HG03108 (cell line): ENCODE results near the gene USP25.

ENCODE experiments used
- ATAC-seq: cut with Tn5 transposase; IDR thresholded peaks from one replicate; pipeline ENCODE4 v1.9.1; 2021; ENCODE audit warnings: moderate library complexity; ENCODE audit not compliant: unreplicated experiment

Gene USP25

DNA sequence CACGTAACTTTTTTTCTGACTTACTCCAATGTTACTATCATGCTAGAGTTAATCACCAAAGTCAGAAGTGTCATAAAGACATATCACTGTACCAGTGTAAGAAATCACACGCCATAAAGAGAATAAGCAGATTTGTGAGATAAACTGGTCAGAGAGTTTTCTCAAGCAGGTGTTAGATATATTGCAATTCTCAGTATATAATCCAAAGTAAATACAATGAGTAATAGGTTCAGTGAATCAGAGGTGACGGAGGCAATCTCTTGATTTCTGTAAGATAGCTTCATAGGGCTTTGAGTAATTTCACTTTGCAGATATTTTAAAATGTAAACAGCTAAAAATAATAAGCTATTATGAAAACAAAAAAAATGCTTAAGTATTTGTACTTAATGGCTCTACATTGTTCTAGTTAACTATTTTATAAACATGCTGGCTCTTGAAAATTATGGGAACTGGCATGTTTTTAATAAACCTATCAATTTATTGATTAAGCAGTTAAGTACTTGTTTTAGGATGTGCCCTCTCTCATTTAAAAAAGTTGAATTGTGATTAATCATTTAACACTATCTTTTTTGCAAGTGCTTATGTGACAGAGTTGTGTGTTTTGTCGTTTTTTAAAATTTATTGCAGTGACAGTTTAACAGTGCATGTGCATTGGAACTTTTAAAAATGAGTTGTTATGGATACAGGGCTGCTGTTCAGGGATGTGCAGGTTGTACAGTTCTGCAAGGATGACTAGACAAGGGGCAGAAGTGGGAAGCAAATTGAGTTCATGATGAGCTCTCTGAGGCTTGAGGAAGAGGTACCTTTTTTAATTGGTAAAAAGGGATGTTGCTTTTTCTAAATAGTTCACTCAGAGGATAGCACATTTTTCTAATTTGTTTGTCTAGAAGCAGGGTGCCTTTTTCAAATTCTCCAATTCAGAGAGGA, 119.1 kb downstream of the USP25 start:
- no peak for ATAC-seq

- no peak for ATAC-seq
Observed at GRCh38 chr21:15849927-15850326, 120.1 kb downstream of the USP25 start.

DNA sequence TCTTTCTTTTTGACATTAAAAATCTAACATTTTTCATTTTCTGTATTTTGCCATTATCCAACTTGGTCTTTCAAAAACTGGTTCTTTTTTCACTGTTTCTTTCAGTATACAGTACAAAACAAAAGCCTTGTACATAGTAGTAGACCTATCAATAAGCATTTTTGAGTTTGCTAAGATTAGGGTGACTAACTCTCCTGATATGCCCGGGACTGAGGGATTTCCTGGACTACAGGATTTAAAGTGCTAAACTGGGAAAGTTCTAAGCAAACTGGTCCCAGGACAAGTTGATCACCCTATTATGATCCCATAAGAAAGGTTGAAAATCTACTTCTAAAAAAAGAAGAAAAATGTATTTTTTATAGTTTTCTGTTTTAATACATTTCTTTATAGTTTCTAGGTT, 120.9 kb downstream of the USP25 start:
- ATAC-seq = no peak

GRCh38 chr21:15852146-15852545, 122.4 kb downstream of the USP25 start:
- no peak for ATAC-seq

- ATAC-seq = no peak
Observed at GRCh38 chr21:15853126-15853525, 123.3 kb downstream of the USP25 start.

DNA sequence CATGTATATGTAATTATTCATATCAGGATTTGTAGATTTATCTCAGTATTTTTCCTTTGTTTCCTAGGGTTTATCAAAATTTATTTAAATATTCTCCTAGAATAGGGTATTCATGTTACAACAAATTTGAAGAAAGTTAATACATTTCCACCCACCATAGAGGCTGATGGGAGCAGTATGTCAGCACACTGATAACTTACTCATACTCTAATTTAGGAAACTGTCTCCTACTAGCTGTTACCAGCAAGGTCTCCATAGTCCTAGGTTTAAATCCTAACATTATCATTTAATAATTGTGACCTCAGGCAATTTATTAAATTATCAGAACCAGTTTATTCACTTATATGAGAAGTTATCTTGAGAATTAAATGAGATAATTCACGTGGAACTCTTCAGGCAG, 127.0 kb downstream of the USP25 start:
- no peak for ATAC-seq

DNA sequence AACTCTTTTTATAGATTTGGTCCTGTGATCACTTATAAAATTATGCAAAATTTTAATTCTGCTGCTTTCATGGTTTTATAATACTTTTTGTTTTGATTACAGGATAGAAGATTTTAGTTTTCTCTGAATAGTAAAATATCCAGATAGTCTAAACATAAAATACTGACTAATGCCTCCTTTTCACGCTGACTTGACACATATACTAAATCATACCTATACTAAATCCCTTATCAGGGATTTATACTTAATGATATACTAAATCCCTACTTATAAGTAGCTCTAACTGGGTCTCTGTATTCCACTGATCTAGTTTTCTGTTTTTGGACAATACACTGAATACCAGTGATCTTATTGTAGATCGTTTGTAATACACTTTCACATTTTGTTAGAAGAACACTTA, 128.0 kb downstream of the USP25 start:
- no peak for ATAC-seq

- no peak for ATAC-seq
Observed at GRCh38 chr21:15860541-15860940, 130.8 kb downstream of the USP25 start.

DNA sequence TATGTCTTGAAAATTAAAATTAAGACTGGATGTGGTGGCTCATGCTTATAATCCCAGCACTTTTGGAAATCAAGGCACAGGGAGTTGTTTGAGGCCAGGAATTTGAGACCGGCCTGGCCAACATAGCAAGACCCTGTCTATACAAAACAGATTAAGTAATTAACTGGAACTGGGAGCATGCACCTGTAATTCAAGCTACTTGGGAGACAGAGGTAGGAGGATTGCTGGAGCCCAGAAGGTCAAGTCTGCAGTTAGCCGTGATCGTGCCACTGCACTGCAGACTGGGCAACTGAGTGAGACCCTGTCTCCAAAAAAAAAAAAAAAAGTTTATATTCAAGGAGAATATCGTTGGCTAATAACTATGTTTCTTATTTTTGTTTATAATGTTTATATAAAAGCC, 139.2 kb downstream of the USP25 start:
- no peak for ATAC-seq

GRCh38 chr21:15870819-15871218, 141.0 kb downstream of the USP25 start:
- peak; percentile 72 for ATAC-seq

- ATAC-seq = no peak
Observed at GRCh38 chr21:15872236-15872635, 142.5 kb downstream of the USP25 start.

- ATAC-seq = no peak
Observed at GRCh38 chr21:15874615-15875014, 144.8 kb downstream of the USP25 start.

- no peak for ATAC-seq
Observed at GRCh38 chr21:15875286-15875685, 145.5 kb downstream of the USP25 start.

GRCh38 chr21:15893902-15894301, 164.1 kb downstream of the USP25 start:
- ATAC-seq = no peak

DNA sequence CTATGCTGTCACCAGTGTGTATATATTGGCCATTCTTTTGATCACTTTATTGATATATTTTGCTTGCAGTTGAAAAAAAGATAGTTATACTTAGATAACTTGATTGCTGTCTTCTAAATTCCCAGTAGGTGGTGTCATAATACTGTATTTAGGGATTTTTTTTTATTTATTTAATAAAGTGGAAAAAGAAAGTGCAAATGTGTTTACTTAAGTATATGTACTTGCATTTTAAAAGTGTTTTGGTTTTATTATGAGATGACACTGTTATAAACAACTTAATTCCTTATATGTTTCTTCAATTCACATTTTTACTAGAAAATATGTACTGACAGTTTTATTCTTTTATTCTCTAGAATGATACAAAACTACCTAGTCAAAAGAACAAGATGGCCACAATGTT, 164.8 kb downstream of the USP25 start:
- ATAC-seq = no peak

DNA sequence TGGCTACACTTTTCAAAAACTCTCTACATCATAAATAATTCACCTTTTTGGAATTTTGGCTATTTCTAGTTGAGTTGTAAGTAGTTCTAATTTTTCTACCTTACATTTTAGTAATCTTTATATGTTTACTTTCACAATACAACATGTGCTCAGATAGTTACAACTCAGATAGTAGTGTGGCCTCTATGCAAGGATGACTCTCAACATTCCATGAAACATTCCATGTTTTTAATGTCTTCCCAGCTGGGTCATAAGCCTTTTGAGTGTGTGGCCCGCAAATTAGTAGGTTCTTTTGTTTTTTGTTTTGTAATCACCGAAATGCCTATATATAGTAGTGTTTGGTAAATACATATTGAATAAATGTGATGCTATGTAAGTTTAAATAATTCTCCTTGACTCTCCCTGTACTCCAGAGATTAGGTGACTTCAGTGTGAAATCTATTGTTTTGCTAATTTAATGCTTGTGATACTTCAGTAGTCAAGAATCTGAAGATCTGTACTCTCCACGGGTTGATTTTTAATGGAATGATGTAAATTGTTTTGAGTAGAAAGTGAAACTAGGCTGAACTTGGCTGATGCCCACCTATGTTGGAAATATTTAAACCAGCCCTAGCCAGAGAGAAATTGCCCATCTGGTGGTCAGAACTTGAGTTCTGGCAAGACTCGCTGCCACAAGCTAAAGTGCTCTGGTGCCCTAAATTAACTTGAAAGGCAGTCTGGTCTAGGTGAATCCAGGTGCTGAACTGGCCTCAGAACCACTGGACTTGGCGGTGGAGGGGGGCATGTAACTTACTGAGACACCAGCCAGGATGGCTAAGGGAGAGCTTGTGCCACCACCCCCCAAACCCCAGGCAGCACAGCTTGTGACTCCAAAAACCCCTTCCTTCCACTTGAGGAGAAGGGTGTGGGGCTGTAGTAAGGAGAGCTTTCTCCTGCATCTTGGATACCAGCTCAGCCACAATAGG, 165.6 kb downstream of the USP25 start:
- ATAC-seq = no peak

- ATAC-seq = no peak
Observed at GRCh38 chr21:15896501-15896900, 166.7 kb downstream of the USP25 start.

DNA sequence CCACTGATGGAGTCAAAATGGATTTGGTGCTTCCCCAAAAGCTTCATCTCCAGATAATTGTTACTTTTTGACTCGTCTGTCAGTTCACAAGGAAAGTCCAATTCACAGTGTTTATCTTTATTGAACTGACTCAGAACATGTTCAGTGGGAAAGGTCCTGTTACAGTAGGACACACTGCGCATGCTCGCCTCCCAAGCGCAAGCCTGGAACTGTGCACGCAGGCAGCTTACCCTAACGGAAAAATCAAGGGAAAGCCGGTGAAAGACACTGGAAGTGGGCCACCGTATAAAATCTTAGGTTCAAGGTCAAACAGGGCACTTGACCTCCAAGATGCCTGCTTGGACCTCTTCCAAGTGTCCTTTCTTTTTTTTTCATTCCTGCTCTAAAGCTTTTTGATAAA, 174.6 kb downstream of the USP25 start:
- ATAC-seq = no peak

- no peak for ATAC-seq
Observed at GRCh38 chr21:15908187-15908586, 178.4 kb downstream of the USP25 start.

DNA sequence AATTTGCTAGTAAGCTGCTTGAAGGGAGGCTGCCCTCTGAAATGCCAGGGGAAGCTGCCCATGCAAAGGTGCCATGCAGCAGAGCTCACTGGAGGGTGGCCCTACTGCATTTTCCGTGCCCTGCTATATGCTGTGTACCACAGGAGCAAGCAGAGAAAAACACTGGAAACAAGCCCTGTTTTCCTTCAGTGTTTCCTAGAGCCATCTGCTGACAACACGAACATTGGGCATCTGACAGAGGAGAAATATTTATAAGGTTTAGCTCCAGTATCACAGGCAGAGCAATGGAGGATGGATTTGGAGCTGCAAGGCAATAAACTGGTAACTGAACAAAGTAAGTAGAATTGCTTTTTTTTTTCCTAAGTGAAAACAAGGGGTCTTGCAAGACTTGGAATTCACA, 198.4 kb downstream of the USP25 start:
- ATAC-seq = no peak

GRCh38 chr21:15928686-15929425, 199.1 kb downstream of the USP25 start:
- ATAC-seq = no peak
